Keratinocyte (primary cell): ENCODE data around the gene ATP11A. TPM values are rescaled to one million over a fixed set of nuclear protein-coding genes. Genes with fewer than 3 reads are reported as not detected.

ENCODE experiments used
- DNase-seq: peaks from one replicate; pipeline ENCODE4 v3.0.0-alpha.2; 2011; ENCODE audit warnings: low read depth, missing footprints, low spot score
- FAIRE-seq: peaks from 2 replicates; lab custom pipeline; 2011; peaks lifted over from hg19 to GRCh38; lab: Jason Lieb, UNC
- H2AFZ ChIP-seq: 2 replicates; pipeline ENCODE4 v1.6.0; 2012; ENCODE audit warnings: low read length, control low read depth, inconsistent platforms; ENCODE audit not compliant: control insufficient read depth
- H3K27ac ChIP-seq: 2 replicates; pipeline ENCODE4 v1.5.1; 2011; ENCODE audit warnings: low read length; ENCODE audit not compliant: control insufficient read depth, insufficient read depth
- H3K27me3 ChIP-seq: 3 replicates; pipeline ENCODE4 v1.6.0; 2011; ENCODE audit warnings: low read length; ENCODE audit not compliant: control insufficient read depth, insufficient read depth; ENCODE audit errors: extremely low read depth
- H3K36me3 ChIP-seq, 2 experiments: 2 replicates in 1 of 2; 3 replicates in 1 of 2; pipeline ENCODE4 v1.5.1; 2011; ENCODE audit warnings: low read length in 2 of 2, mild to moderate bottlenecking in 1 of 2; ENCODE audit not compliant: control insufficient read depth in 2 of 2, insufficient read depth in 2 of 2; ENCODE audit errors: extremely low read depth in 1 of 2
- H3K4me1 ChIP-seq: 3 replicates; pipeline ENCODE4 v1.5.1; 2011; ENCODE audit warnings: low read length; ENCODE audit not compliant: control insufficient read depth, insufficient read depth; ENCODE audit errors: extremely low read depth
- H3K4me2 ChIP-seq: 3 replicates; pipeline ENCODE4 v1.6.0; 2011; ENCODE audit warnings: low read depth, low read length; ENCODE audit not compliant: control insufficient read depth, insufficient read depth; ENCODE audit errors: extremely low read depth
- H3K4me3 ChIP-seq, 3 experiments: fragments of 200-600 bp in 1 of 3; sonication (generic) in 1 of 3; 2 replicates in 2 of 3; 3 replicates in 1 of 3; pipeline ENCODE4 v1.5.1; 2011 to 2016; ENCODE audit warnings: low read length in 3 of 3, mild to moderate bottlenecking in 3 of 3, control low read depth in 2 of 3, inconsistent platforms in 1 of 3, low read depth in 1 of 3, mixed read lengths in 1 of 3, mixed run types in 1 of 3, moderate library complexity in 1 of 3; ENCODE audit not compliant: control insufficient read depth in 2 of 3, insufficient read depth in 2 of 3; ENCODE audit errors: extremely low read depth in 1 of 3
- H3K79me2 ChIP-seq: 2 replicates; pipeline ENCODE4 v1.6.0; 2012; ENCODE audit warnings: low read length; ENCODE audit not compliant: control insufficient read depth, insufficient read depth
- H3K9ac ChIP-seq: 3 replicates; pipeline ENCODE4 v1.6.0; 2011; ENCODE audit warnings: low read length; ENCODE audit not compliant: control insufficient read depth, insufficient read depth; ENCODE audit errors: extremely low read depth
- H3K9me1 ChIP-seq: 3 replicates; pipeline ENCODE4 v1.6.0; 2011; ENCODE audit warnings: low read length; ENCODE audit not compliant: control insufficient read depth, insufficient read depth; ENCODE audit errors: extremely low read depth
- H3K9me3 ChIP-seq: 2 replicates; pipeline ENCODE4 v1.5.1; 2012; ENCODE audit warnings: low read depth, low read length; ENCODE audit not compliant: control insufficient read depth
- H4K20me1 ChIP-seq: 3 replicates; pipeline ENCODE4 v1.6.0; 2011; ENCODE audit warnings: low read length; ENCODE audit not compliant: control insufficient read depth, insufficient read depth; ENCODE audit errors: extremely low read depth
- CTCF ChIP-seq, 3 experiments: IDR thresholded peaks in 1 of 3; conservative IDR thresholded peaks in 1 of 3; optimal IDR thresholded peaks in 1 of 3; 2 replicates in 2 of 3; 3 replicates in 1 of 3; pipeline versions ENCODE3 to v1.5.1; 2011; ENCODE audit warnings: low read length in 3 of 3, mild to moderate bottlenecking in 3 of 3, moderate library complexity in 2 of 3, control low read depth in 1 of 3, inconsistent platforms in 1 of 3; ENCODE audit not compliant: insufficient read depth in 2 of 3; ENCODE audit errors: extremely low read depth in 1 of 3
- EZH2 ChIP-seq: IDR thresholded peaks from one replicate; pipeline ENCODE4 v1.6.1; 2012; ENCODE audit warnings: inconsistent platforms, mild to moderate bottlenecking, low read length, moderate library complexity
- dilution Hi-C: fragments of 300-500 bp; cut with MboI; formaldehyde crosslinking; loops from one replicate; pipeline ENCODE4 v1.7.0; 2020; ENCODE audit warnings: low sequenced_read_pairs; ENCODE audit not compliant: extremely low pct_ligation_motif_present
- polyA plus RNA-seq, 5 experiments: library from polyadenylated mRNA; depleted of rRNA in 3 of 5; stranded (reverse) in 3 of 5; stranded (forward) in 1 of 5; unstranded in 1 of 5; fragments of >200 nt; gene quantifications; 1 replicate in 1 of 5; 2 replicates in 3 of 5; 3 replicates in 1 of 5; pipeline versions ENCODE4 v1.2.1 to v1.2.3, GENCODE V29; 2011 to 2012; ENCODE audit warnings: missing spikeins in 2 of 5, low read depth in 1 of 5, low replicate concordance in 1 of 5

ATP11A gene
- polyA plus RNA-seq, 1 donor (not counting 4 experiments of a cell fraction or from before 2014, with no cell fraction given) = 4.3 TPM

GRCh38 chr13:112709825-112710783, 20.3 kb downstream of the ATP11A start:
- Histone ChIP-seq H3K9me3 (no peaks in the 10 kb centered on the region), H3K9me1 (peaks cover 2% of the 10 kb centered on the region), H4K20me1 (no peaks in the 10 kb centered on the region), H3K27me3 (no peaks in the 10 kb centered on the region), H3K9ac (no peak overlapping the region), H3K27ac (no peak overlapping the region), H3K79me2 (peaks cover 13% of the 10 kb centered on the region), H2AFZ (no peak overlapping the region), H3K4me1 (peaks cover 18% of the 10 kb centered on the region), H3K4me3 (no peak overlapping the region), H3K36me3 (no peaks in the 10 kb centered on the region), H3K4me2 (no peak overlapping the region)
- dilution Hi-C loops = no loop called here
- DNase-seq (no peak), FAIRE-seq (no peak)
- TF ChIP-seq EZH2 (no peak), CTCF (optimal IDR thresholded peaks at IDR 0.05 in 1 of 3, IDR thresholded peaks at IDR 0.05 in 1 of 3, conservative IDR thresholded peaks at IDR 0.05 in 1 of 3; ENCODE audit: extremely low read depth in 1 of 3, insufficient read depth in 2 of 3, low read length in 3 of 3) (no peak)

- H3K9ac ChIP-seq = peak overlapping the region; percentile 79
- H3K79me2 ChIP-seq = peaks cover 6% of the 10 kb centered on the region
- peaks cover 18% of the 10 kb centered on the region for H3K4me1 ChIP-seq
- no peaks in the 10 kb centered on the region for H3K27me3 ChIP-seq
- dilution Hi-C loops = no loop called here
- TF ChIP-seq CTCF (optimal IDR thresholded peaks at IDR 0.05 in 1 of 3, IDR thresholded peaks at IDR 0.05 in 1 of 3, conservative IDR thresholded peaks at IDR 0.05 in 1 of 3; ENCODE audit: extremely low read depth in 1 of 3, insufficient read depth in 2 of 3, low read length in 3 of 3) = no peak
- no peak for TF ChIP-seq EZH2
- peak overlapping the region; percentile 15 to 63 (median 59) for H3K4me3 ChIP-seq
- peak overlapping the region; percentile 85 for H2AFZ ChIP-seq
- H4K20me1 ChIP-seq = no peaks in the 10 kb centered on the region
- peak overlapping the region; percentile 83 for H3K27ac ChIP-seq
- H3K9me1 ChIP-seq = peaks cover 2% of the 10 kb centered on the region
- DNase-seq (no peak), FAIRE-seq (no peak)
- no peaks in the 10 kb centered on the region for H3K36me3 ChIP-seq
- H3K4me2 ChIP-seq = peak overlapping the region; percentile 92
- no peaks in the 10 kb centered on the region for H3K9me3 ChIP-seq
Measured at GRCh38 chr13:112710855-112711527, 21.2 kb downstream of the ATP11A start.
